ENCODE results near the gene PRPF6. TPM values are rescaled to one million over a fixed set of nuclear protein-coding genes. Genes with fewer than 3 reads are reported as not detected.

The PRPF6 gene
- total and polyA plus RNA-seq, 2 of the 13 experiments (the other 11 are each of a cell fraction or from before 2014, with no cell fraction given): 63.7 to 101 TPM

DNA sequence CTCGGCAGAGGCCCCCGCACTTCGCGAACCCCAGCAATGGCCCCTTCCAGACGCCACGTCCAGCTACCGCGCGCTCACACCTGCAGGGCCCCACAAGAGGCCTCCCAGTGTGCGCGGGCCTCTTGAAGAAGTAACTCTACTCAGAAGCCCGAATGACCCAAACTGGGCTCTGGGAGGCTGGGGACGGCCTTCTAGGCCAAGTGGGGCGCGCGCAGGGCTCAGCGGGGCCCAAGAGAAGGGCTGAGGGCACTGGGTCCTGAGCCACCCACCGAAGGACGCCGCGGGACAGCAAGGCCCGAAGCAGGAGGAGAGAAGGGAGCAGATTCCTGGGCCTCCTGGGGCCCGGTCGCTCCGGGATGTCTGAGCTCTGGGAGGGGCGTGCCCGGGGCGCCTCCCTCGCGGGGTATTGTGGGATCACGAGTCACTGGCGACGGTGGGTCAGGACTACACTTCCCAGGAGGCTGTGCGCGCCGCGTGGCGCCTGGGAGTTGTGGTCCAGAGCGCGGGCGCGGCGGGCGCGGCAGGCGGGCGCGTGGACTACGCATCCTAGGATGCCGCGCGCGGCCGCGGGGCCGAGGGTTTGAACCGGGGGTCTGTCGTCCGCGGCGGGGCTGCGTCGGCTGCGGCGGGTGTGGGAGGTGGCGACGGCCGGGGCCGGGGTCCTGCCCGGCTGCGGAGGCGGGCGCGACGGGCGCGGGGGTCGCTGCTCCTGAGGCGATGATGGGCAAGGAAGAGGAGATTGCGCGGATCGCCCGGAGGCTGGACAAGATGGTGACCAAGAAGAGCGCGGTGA, 81.9 kb downstream of the PRPF6 start, which contains the start of gene TCEA2 (continued):
- TF ChIP-seq, protein P1, sequence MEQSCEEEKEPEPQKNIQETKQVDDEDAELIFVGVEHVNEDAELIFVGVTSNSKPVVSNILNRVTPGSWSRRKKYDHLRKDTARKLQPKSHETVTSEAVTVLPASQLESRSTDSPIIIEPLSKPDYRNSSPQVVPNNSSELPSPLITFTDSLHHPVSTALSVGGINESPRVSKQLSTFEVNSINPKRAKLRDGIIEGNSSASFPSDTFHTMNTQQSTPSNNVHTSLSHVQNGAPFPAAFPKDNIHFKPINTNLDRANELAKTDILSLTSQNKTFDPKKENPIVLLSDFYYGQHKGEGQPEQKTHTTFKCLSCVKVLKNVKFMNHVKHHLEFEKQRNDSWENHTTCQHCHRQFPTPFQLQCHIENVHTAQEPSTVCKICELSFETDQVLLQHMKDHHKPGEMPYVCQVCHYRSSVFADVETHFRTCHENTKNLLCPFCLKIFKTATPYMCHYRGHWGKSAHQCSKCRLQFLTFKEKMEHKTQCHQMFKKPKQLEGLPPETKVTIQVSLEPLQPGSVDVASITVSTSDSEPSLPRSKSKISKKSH (CRISPR knock-in tag; IDR thresholded peaks at IDR 0.05; ENCODE audit: borderline replicate concordance): peak; percentile 93
- TF ChIP-seq ZNF33A (CRISPR knock-in tag; IDR thresholded peaks at IDR 0.05; ENCODE audit: borderline replicate concordance) (peak; percentile 83; the same call in 1 of the 2 replicates), NR2F1 (CRISPR knock-in tag; IDR thresholded peaks at IDR 0.05) (no peak; a peak in 1 of 4 replicates), FOXK2 (IDR thresholded peaks at IDR 0.05) (no peak), HNF4G (IDR thresholded peaks at IDR 0.05; ENCODE audit: borderline replicate concordance, low read depth, low read length) (peak; percentile 55; the same call in 1 of the 2 replicates), HNF4G (CRISPR knock-in tag; IDR thresholded peaks at IDR 0.05; ENCODE audit: borderline replicate concordance, low read depth) (no peak; the same call in none of the 2 replicates), ZNF543 (CRISPR knock-in tag; IDR thresholded peaks at IDR 0.05) (peak; percentile 55; the same call in 1 of the 2 replicates), ZNF841 (CRISPR knock-in tag; IDR thresholded peaks at IDR 0.05; ENCODE audit: borderline replicate concordance) (0 out of 2 replicates have a peak, but pooled peaks have one; percentile 74), ZNF496 (CRISPR knock-in tag; IDR thresholded peaks at IDR 0.05; ENCODE audit: insufficient replicate concordance) (no peak), SIX1 (CRISPR knock-in tag; IDR thresholded peaks at IDR 0.05; ENCODE audit: borderline replicate concordance) (no peak; the same call in 1 of the 2 replicates), ZNF629 (CRISPR knock-in tag; conservative IDR thresholded peaks at IDR 0.05) (no peak; the same call in none of the 2 replicates), PAF1 (CRISPR knock-in tag; IDR thresholded peaks at IDR 0.05) (no peak), ZNF713 (CRISPR knock-in tag; IDR thresholded peaks at IDR 0.05) (peak; percentile 100), GTF2F1 (IDR thresholded peaks at IDR 0.05; ENCODE audit: low read length) (no peak), ETV6 (CRISPR knock-in tag; conservative IDR thresholded peaks at IDR 0.05) (peak; percentile 67; the same call in 1 of the 2 replicates), RCOR2 (CRISPR knock-in tag; IDR thresholded peaks at IDR 0.05) (peak; percentile 50; the same call in 1 of the 2 replicates), ZNF101 (CRISPR knock-in tag; IDR thresholded peaks at IDR 0.05; ENCODE audit: borderline replicate concordance, low read depth) (no peak), TEAD3 (CRISPR knock-in tag; optimal IDR thresholded peaks at IDR 0.05; ENCODE audit: borderline replicate concordance) (no peak), ZNF652 (CRISPR knock-in tag; IDR thresholded peaks at IDR 0.05; ENCODE audit: borderline replicate concordance, low read depth) (0 out of 2 replicates have a peak, but pooled peaks have one; percentile 26), ZNF782 (CRISPR knock-in tag; IDR thresholded peaks at IDR 0.05; ENCODE audit: borderline replicate concordance) (no peak)
- TF ChIP-seq, protein P2, sequence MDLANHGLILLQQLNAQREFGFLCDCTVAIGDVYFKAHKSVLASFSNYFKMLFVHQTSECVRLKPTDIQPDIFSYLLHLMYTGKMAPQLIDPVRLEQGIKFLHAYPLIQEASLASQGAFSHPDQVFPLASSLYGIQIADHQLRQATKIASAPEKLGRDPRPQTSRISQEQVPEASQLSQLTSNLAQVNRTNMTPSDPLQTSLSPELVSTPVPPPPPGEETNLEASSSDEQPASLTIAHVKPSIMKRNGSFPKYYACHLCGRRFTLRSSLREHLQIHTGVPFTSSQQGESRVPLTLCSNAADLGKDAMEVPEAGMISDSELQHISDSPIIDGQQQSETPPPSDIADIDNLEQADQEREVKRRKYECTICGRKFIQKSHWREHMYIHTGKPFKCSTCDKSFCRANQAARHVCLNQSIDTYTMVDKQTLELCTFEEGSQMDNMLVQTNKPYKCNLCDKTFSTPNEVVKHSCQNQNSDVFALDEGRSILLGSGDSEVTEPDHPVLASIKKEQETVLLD (CRISPR knock-in tag; IDR thresholded peaks at IDR 0.05; ENCODE audit: low read depth): peak; percentile 95
- TF ChIP-seq, protein P3, sequence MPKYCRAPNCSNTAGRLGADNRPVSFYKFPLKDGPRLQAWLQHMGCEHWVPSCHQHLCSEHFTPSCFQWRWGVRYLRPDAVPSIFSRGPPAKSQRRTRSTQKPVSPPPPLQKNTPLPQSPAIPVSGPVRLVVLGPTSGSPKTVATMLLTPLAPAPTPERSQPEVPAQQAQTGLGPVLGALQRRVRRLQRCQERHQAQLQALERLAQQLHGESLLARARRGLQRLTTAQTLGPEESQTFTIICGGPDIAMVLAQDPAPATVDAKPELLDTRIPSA (CRISPR knock-in tag; IDR thresholded peaks at IDR 0.05; ENCODE audit: borderline replicate concordance): peak; percentile 84
- TF ChIP-seq, protein P4, sequence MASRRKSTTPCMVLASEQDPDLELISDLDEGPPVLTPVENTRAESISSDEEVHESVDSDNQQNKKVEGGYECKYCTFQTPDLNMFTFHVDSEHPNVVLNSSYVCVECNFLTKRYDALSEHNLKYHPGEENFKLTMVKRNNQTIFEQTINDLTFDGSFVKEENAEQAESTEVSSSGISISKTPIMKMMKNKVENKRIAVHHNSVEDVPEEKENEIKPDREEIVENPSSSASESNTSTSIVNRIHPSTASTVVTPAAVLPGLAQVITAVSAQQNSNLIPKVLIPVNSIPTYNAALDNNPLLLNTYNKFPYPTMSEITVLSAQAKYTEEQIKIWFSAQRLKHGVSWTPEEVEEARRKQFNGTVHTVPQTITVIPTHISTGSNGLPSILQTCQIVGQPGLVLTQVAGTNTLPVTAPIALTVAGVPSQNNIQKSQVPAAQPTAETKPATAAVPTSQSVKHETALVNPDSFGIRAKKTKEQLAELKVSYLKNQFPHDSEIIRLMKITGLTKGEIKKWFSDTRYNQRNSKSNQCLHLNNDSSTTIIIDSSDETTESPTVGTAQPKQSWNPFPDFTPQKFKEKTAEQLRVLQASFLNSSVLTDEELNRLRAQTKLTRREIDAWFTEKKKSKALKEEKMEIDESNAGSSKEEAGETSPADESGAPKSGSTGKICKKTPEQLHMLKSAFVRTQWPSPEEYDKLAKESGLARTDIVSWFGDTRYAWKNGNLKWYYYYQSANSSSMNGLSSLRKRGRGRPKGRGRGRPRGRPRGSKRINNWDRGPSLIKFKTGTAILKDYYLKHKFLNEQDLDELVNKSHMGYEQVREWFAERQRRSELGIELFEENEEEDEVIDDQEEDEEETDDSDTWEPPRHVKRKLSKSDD (CRISPR knock-in tag; IDR thresholded peaks at IDR 0.05; ENCODE audit: low read depth): peak; percentile 62

All from HepG2 (cell line).